ENCODE results near the gene SND1.

Gene SND1

DNA sequence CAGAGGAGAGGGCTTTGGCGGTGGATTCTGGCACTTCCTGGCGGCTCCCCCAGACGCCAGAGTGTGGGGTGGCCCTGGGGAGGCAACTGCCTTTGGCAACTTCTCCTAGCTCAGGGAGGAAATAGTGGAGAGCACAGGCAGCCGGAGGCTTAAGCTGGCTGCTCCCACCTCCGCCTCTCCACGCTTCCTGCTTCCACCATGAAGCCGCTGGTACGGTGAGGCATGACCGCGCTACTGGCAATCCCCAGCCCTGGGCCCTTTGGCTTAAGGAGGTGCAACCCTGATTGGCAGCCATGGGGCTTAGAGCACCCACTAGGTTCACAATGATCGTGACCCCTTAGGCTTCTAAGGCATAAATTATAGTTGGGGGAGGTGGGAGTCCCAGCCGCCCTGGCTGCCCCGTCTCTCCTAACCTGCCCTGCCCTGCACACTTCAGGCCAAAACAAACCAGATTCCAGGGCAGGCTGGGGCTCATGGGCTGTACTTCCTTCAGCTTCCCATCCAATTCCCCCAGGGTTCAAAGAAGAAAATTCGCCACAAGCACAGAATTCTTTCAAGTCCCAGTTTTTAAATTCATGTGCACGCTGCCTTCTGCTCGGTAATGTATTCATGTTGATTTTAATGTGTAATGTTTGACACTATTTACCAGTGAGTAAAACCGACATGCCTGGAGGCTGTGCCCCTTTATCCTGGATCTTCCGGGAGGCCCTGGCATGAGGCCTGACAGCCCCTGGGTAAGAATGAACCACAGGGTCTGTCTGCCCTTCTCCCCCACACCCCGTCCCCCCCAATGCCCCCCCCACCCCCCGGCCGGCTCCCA lies 469.9 kb downstream of the SND1 start:
- 54% methylated on average over 12 of the region's 21 CpGs for WGBS (ENCODE audit: insufficient coverage)
- Histone ChIP-seq H3K27ac (ENCODE audit: insufficient read depth in 1 of 2, low read depth in 1 of 2, low read length in 2 of 2, poor library complexity in 1 of 2, severe bottlenecking in 2 of 2) (no peak overlapping the region), H3K4me1 (ENCODE audit: control extremely low read depth in 1 of 4, control insufficient read depth in 4 of 4, insufficient read depth in 4 of 4, low read length in 3 of 4) (peaks cover 0 to 6% (median 4%) of the 10 kb centered on the region in 4 experiments), H3K27me3 (replicated peaks in 2 of 5; ENCODE audit: control insufficient read depth in 4 of 5, insufficient read depth in 5 of 5, low read length in 4 of 5) (peaks cover 0 to 9% (median 5%) of the 10 kb centered on the region in 5 experiments), H3K36me3 (ENCODE audit: control insufficient read depth in 4 of 4, insufficient read depth in 4 of 4, low read length in 3 of 4) (no peaks in the 10 kb centered on the region), H3K9me3 (ENCODE audit: control extremely low read depth in 1 of 5, control insufficient read depth in 4 of 5, insufficient read depth in 2 of 5, low read depth in 1 of 5, low read length in 4 of 5) (no peaks in the 10 kb centered on the region), H3K4me3 (ENCODE audit: control insufficient read depth in 1 of 7, extremely low read depth in 1 of 7, insufficient read depth in 4 of 7, low read depth in 2 of 7, low read length in 6 of 7) (peak overlapping the region in 5 of 7 experiments; percentile 4 to 56 (median 37))
- ChIA-PET POLR2A (no interaction called here), CTCF (interaction anchor here (1.0 kb wide), 1 partner anchor 16 kb away, joined by 3 read pairs; no protein-coding TSS in a partner anchor)
- DNase-seq, result peak in 2 of 3 donors; percentile 58 to 66

DNA sequence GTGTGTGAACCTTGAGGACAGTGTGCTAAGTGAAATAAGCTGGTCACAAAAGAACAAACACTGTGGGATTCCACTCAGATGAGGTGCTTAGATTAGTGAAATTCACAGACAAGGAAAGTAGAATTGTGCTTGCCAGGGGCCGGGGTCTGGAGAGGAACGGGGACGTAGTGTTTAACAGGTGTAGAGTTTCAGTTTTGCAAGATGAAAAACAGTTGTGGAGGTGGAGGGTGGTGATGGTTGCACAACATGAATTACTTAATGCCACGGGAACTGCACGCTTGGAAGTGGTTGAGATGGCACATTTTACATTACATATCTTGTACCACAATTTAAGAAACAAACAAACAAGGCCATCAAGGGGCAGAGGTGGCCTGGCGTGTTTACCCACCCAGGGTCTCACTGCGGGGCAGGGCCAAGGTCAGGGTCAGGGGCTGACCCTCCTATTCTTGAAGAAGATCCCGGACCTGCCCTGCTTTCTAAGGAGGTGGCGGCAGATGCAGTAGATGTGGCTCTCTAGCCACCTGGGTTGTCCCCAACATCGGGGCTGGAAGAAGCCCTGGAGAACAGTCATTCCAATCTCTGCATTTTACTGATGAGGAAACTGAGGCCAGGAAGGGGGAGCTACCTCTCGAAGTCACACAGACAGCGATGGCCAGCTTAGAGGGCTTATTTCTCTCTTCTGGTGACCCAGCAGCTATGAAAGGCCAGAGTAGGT lies 470.7 kb downstream of the SND1 start:
- WGBS (ENCODE audit: insufficient coverage), result 92% methylated on average over 10 of the region's 12 CpGs
- POLR2A ChIA-PET, result no interaction called here
- H3K4me3 ChIP-seq (ENCODE audit: control insufficient read depth in 1 of 7, extremely low read depth in 1 of 7, insufficient read depth in 4 of 7, low read depth in 2 of 7, low read length in 6 of 7), result peak overlapping the region in 1 of 7 experiments; percentile 2
- peaks cover 0 to 9% (median 6%) of the 10 kb centered on the region in 5 experiments for H3K27me3 ChIP-seq (replicated peaks in 2 of 5; ENCODE audit: control insufficient read depth in 4 of 5, insufficient read depth in 5 of 5, low read length in 4 of 5)
- no peaks in the 10 kb centered on the region for H3K36me3 ChIP-seq (ENCODE audit: control insufficient read depth in 4 of 4, insufficient read depth in 4 of 4, low read length in 3 of 4)
- no peaks in the 10 kb centered on the region for H3K9me3 ChIP-seq (ENCODE audit: control extremely low read depth in 1 of 5, control insufficient read depth in 4 of 5, insufficient read depth in 2 of 5, low read depth in 1 of 5, low read length in 4 of 5)
- no peak overlapping the region for H3K27ac ChIP-seq (ENCODE audit: insufficient read depth in 1 of 2, low read depth in 1 of 2, low read length in 2 of 2, poor library complexity in 1 of 2, severe bottlenecking in 2 of 2)
- no peak for DNase-seq
- peaks cover 0 to 6% (median 4%) of the 10 kb centered on the region in 4 experiments for H3K4me1 ChIP-seq (ENCODE audit: control extremely low read depth in 1 of 4, control insufficient read depth in 4 of 4, insufficient read depth in 4 of 4, low read length in 3 of 4)
- CTCF ChIA-PET, result interaction anchor here (1.0 to 2.5 kb wide), 2 partner anchors 12 to 40 kb away, joined by 3 to 14 read pairs; no protein-coding TSS in a partner anchor

DNA sequence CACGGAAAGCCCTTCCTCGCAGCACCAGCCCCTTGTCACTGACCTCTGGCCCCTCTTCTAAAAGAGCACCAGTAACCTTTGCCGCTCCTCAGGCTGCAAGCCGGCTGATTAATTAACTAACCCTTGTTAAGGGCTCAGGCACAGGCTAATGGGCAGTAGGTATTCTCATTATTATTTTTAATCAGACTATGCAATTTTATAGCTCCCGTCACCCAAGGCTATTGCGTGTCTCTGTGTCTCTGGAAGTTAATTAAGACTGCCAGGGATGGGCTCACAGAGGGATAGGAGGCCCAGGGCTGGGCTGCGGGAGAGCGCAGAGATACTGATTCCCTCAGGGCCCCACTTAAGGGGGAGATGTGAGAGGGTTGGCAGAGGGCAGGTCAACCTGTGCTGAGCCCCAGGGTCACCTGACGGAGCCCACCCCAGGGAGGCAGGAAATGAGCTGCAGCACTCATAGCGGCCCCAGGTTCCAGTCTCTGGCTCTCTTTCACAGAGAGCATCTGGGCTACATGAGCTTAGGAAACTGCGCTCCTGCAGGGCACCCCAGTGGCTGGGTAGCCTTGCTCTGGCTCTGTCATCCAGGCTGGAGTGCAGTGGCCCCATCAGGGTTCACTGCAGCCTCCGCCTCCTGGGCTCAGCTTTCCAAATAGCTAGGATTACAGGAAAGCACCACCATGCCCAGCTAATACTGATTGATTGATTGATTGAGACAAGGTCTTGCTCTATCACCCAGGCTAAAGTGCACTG lies 471.5 kb downstream of the SND1 start:
- ChIA-PET CTCF (interaction anchor here (0.7 to 2.5 kb wide), 3 partner anchors 12 to 416 kb away, joined by 3 to 14 read pairs (median 3); no protein-coding TSS in a partner anchor), POLR2A (no interaction called here)
- WGBS (ENCODE audit: insufficient coverage), result 89% methylated on average over 7 of the region's 12 CpGs

DNA sequence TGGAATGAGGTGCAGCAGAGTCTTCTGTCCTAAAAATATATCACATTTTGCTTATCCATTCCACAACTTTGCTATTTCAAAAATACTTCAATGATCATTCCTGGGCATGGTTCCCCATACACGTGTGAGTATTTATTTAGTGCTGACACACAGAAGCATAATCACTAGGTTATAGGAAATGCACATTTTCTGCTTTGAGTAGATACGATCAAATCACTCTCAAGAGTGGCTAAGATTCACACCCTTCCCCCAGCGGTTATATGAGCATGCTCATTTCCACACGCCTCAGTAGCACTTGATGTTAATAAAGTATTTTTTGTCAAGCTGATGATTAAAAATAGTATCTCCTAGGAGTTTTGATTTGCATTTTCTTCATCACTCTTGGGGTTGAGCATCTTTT lies 472.8 kb downstream of the SND1 start:
- 0% methylated on average over 1 of the region's 4 CpGs for WGBS (ENCODE audit: insufficient coverage)
- no peak overlapping the region for H3K27ac ChIP-seq (ENCODE audit: insufficient read depth in 1 of 2, low read depth in 1 of 2, low read length in 2 of 2, poor library complexity in 1 of 2, severe bottlenecking in 2 of 2)
- no peaks in the 10 kb centered on the region for H3K36me3 ChIP-seq (ENCODE audit: control insufficient read depth in 4 of 4, insufficient read depth in 4 of 4, low read length in 3 of 4)
- peaks cover 0 to 15% (median 8%) of the 10 kb centered on the region in 5 experiments for H3K27me3 ChIP-seq (replicated peaks in 2 of 5; ENCODE audit: control insufficient read depth in 4 of 5, insufficient read depth in 5 of 5, low read length in 4 of 5)
- POLR2A ChIA-PET, result interaction anchor here (1.5 kb wide), 1 partner anchor 10 kb away, joined by 6 read pairs; no protein-coding TSS in a partner anchor
- DNase-seq, result peak in 2 of 3 donors; percentile 46 to 63
- CTCF ChIA-PET, result interaction anchor here (2.5 kb wide), 1 partner anchor 10 kb away, joined by 14 read pairs; no protein-coding TSS in a partner anchor
- no peak overlapping the region for H3K4me3 ChIP-seq (ENCODE audit: control insufficient read depth in 1 of 7, extremely low read depth in 1 of 7, insufficient read depth in 4 of 7, low read depth in 2 of 7, low read length in 6 of 7)
- H3K9me3 ChIP-seq (ENCODE audit: control extremely low read depth in 1 of 5, control insufficient read depth in 4 of 5, insufficient read depth in 2 of 5, low read depth in 1 of 5, low read length in 4 of 5), result no peaks in the 10 kb centered on the region
- peaks cover 0 to 6% (median 4%) of the 10 kb centered on the region in 4 experiments for H3K4me1 ChIP-seq (ENCODE audit: control extremely low read depth in 1 of 4, control insufficient read depth in 4 of 4, insufficient read depth in 4 of 4, low read length in 3 of 4)

More for the DNA sequence above, 471.5 kb downstream of the SND1 start:
- Histone ChIP-seq H3K36me3 (ENCODE audit: control insufficient read depth in 4 of 4, insufficient read depth in 4 of 4, low read length in 3 of 4) (no peaks in the 10 kb centered on the region), H3K4me1 (ENCODE audit: control extremely low read depth in 1 of 4, control insufficient read depth in 4 of 4, insufficient read depth in 4 of 4, low read length in 3 of 4) (peaks cover 0 to 6% (median 4%) of the 10 kb centered on the region in 4 experiments), H3K9me3 (ENCODE audit: control extremely low read depth in 1 of 5, control insufficient read depth in 4 of 5, insufficient read depth in 2 of 5, low read depth in 1 of 5, low read length in 4 of 5) (no peaks in the 10 kb centered on the region), H3K27ac (ENCODE audit: insufficient read depth in 1 of 2, low read depth in 1 of 2, low read length in 2 of 2, poor library complexity in 1 of 2, severe bottlenecking in 2 of 2) (no peak overlapping the region), H3K27me3 (replicated peaks in 2 of 5; ENCODE audit: control insufficient read depth in 4 of 5, insufficient read depth in 5 of 5, low read length in 4 of 5) (peaks cover 0 to 10% (median 8%) of the 10 kb centered on the region in 5 experiments), H3K4me3 (ENCODE audit: control insufficient read depth in 1 of 7, extremely low read depth in 1 of 7, insufficient read depth in 4 of 7, low read depth in 2 of 7, low read length in 6 of 7) (no peak overlapping the region)
- DNase-seq, result no peak

DNA sequence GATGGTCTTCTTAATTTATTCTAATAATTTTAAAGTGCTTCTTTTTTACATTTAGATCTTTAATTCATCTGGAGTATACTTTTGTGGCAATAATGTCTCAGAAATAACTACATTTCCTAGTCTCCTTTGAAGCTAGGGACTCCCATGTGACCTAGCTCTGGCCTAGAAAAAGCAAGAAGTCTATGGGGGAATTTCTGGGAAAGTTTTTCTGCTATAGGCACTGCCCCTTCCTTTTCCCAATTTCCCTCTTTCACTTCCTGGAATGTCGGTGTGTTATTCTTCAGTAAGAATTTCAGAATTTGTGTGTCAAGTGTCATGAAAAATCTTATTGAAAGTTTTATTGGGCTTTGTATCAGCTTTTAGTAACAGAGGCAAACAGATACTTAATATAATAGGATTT lies 473.8 kb downstream of the SND1 start:
- no peak for DNase-seq
- ChIA-PET POLR2A (interaction anchor here (1.5 kb wide), 1 partner anchor 9 kb away, joined by 6 read pairs; no protein-coding TSS in a partner anchor), CTCF (interaction anchor here (1.3 kb wide), 1 partner anchor 9 kb away, joined by 7 read pairs; no protein-coding TSS in a partner anchor)
- H3K4me3 ChIP-seq (ENCODE audit: control insufficient read depth in 1 of 7, extremely low read depth in 1 of 7, insufficient read depth in 4 of 7, low read depth in 2 of 7, low read length in 6 of 7), result no peak overlapping the region
- no CpG with 5 or more reads among the region's 1 CpG for WGBS (ENCODE audit: insufficient coverage)
- peaks cover 0 to 24% (median 8%) of the 10 kb centered on the region in 5 experiments for H3K27me3 ChIP-seq (replicated peaks in 2 of 5; ENCODE audit: control insufficient read depth in 4 of 5, insufficient read depth in 5 of 5, low read length in 4 of 5)
- peaks cover 0 to 6% (median 4%) of the 10 kb centered on the region in 4 experiments for H3K4me1 ChIP-seq (ENCODE audit: control extremely low read depth in 1 of 4, control insufficient read depth in 4 of 4, insufficient read depth in 4 of 4, low read length in 3 of 4)
- no peaks in the 10 kb centered on the region for H3K36me3 ChIP-seq (ENCODE audit: control insufficient read depth in 4 of 4, insufficient read depth in 4 of 4, low read length in 3 of 4)
- H3K9me3 ChIP-seq (ENCODE audit: control extremely low read depth in 1 of 5, control insufficient read depth in 4 of 5, insufficient read depth in 2 of 5, low read depth in 1 of 5, low read length in 4 of 5), result no peaks in the 10 kb centered on the region
- no peak overlapping the region for H3K27ac ChIP-seq (ENCODE audit: insufficient read depth in 1 of 2, low read depth in 1 of 2, low read length in 2 of 2, poor library complexity in 1 of 2, severe bottlenecking in 2 of 2)

DNA sequence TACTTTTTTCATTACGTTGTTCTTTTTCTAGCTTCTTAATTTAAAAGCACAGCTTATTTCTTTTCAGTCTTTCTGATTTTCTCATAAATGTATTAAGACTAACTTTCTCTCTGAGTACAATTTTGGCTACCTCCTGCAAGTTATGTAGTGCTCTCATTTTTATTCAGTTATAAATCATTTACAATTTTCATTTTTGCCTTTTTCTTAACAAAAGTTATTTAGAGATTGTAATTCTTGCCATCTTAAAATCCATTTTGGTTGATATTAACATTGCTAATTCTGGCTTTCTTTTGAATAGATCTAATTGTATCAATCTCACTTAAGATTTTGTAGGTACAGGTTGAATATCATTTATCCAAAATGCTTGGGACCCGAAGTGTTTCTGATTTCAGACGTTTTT lies 476.4 kb downstream of the SND1 start:
- Histone ChIP-seq H3K27me3 (replicated peaks in 2 of 5; ENCODE audit: control insufficient read depth in 4 of 5, insufficient read depth in 5 of 5, low read length in 4 of 5) (peaks cover 9 to 39% (median 18%) of the 10 kb centered on the region in 5 experiments), H3K4me1 (ENCODE audit: control extremely low read depth in 1 of 4, control insufficient read depth in 4 of 4, insufficient read depth in 4 of 4, low read length in 3 of 4) (no peaks in the 10 kb centered on the region), H3K9me3 (ENCODE audit: control extremely low read depth in 1 of 5, control insufficient read depth in 4 of 5, insufficient read depth in 2 of 5, low read depth in 1 of 5, low read length in 4 of 5) (no peaks in the 10 kb centered on the region), H3K4me3 (ENCODE audit: control insufficient read depth in 1 of 7, extremely low read depth in 1 of 7, insufficient read depth in 4 of 7, low read depth in 2 of 7, low read length in 6 of 7) (no peak overlapping the region), H3K36me3 (ENCODE audit: control insufficient read depth in 4 of 4, insufficient read depth in 4 of 4, low read length in 3 of 4) (no peaks in the 10 kb centered on the region), H3K27ac (ENCODE audit: insufficient read depth in 1 of 2, low read depth in 1 of 2, low read length in 2 of 2, poor library complexity in 1 of 2, severe bottlenecking in 2 of 2) (no peak overlapping the region)
- 100% methylated on average over 1 of the region's 3 CpGs for WGBS (ENCODE audit: insufficient coverage)
- POLR2A ChIA-PET, result no interaction called here
- CTCF ChIA-PET, result interaction anchor here (0.9 kb wide), 1 partner anchor 10 kb away, joined by 3 read pairs; no protein-coding TSS in a partner anchor
- DNase-seq, result no peak

Data from common myeloid progenitor, CD34-positive (primary cell).